Measurements from ENCODE around the gene LAMTOR3. TPM values are rescaled to one million over a fixed set of nuclear protein-coding genes. Genes with fewer than 3 reads are reported as not detected.
A peak's percentile ranks its signal among the peaks of the same experiment; 100 is the strongest.

LAMTOR3 gene
- polyA plus RNA-seq, 5 donors = 63.9 to 102 (median 84.7) TPM

- DNase-seq = no peak
Observed at GRCh38 chr4:99868126-99868596, 26.1 kb downstream of the LAMTOR3 start.

DNA sequence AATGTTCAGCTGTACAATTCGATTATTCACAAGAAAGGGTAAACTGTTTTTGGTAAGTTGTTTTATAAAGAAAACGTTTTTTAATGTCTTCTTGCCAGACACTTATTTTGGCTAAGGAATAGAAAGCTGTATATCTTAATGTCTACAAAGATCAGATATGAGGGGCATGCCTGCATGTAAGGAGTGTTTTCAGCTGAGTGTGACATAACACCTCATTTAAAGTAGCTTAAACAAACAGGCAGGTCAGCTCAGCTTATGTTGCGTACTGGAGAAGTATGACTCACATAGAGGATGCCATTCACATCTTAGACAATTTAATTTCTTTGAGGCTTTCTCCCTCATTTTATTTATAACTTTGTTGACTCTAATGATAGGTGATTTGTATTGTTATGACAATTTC is 30.4 kb downstream of the LAMTOR3 start:
- DNase-seq = peak; percentile 47 to 62

GRCh38 chr4:99861120-99861905 is 32.9 kb downstream of the LAMTOR3 start:
- DNase-seq = no peak

GRCh38 chr4:99860521-99860920 is 33.7 kb downstream of the LAMTOR3 start:
- DNase-seq = no peak

DNA sequence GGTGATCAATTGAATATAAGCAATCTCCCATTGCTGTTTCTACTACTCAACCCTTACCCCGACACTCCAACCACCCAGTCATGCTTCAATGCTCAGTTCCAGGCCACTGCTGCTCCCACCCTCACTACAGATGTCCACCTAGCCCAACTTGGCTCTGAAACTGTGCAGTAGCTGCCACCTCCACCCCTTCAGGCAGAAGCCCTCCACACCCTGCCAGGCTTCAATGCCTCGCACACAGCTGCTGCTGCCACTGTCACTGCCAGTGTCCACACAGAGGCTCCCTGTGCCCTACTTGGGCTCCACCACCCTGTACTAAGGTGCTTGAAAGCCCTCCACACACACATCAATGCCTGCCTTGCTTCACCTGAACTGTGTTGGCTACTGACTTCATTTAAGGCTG is 34.6 kb downstream of the LAMTOR3 start:
- DNase-seq = no peak

DNA sequence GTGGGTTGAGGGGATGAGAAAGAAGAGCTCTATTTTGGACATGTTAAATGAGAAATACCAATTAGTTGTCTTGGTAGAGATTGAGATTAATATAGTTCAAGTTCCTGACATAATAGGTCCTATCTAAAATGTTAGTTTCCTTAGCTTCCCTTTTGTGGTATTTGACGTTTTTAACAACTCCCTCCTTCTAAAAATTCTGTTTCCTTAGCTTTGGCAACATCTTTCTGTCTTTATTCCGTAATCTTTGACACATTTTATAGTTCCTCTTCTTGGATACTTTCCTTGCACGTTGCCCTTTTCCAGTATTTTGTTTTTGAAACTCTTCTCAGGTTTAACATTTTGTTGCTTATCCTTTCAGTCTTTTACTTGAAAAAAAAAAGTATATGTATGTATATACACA is 36.9 kb downstream of the LAMTOR3 start:
- no peak for DNase-seq

- DNase-seq = no peak
Observed at GRCh38 chr4:99856166-99856565, 38.1 kb downstream of the LAMTOR3 start.

DNA sequence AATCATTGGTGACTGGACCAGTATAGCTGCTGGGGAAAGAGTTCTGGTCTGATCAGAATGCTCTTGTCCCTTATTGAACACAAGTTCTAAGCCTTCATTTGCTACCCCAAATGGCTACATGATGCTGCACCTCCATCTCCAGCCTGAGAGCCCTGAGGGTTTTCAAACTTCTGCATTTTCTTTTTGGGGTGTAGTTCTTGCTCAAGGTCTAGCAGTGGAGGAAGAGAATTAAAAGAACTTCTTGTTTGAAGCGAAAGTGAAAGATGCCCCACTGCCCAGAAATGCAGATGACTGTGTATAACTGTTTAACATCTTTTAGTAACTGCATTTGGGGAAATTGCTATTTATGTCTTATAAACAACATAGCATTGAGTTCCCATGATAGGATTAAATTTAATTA is 38.5 kb downstream of the LAMTOR3 start:
- no peak for DNase-seq

GRCh38 chr4:99853999-99854398 is 40.2 kb downstream of the LAMTOR3 start:
- DNase-seq = no peak

GRCh38 chr4:99853190-99853589 is 41.0 kb downstream of the LAMTOR3 start:
- DNase-seq = no peak

DNA sequence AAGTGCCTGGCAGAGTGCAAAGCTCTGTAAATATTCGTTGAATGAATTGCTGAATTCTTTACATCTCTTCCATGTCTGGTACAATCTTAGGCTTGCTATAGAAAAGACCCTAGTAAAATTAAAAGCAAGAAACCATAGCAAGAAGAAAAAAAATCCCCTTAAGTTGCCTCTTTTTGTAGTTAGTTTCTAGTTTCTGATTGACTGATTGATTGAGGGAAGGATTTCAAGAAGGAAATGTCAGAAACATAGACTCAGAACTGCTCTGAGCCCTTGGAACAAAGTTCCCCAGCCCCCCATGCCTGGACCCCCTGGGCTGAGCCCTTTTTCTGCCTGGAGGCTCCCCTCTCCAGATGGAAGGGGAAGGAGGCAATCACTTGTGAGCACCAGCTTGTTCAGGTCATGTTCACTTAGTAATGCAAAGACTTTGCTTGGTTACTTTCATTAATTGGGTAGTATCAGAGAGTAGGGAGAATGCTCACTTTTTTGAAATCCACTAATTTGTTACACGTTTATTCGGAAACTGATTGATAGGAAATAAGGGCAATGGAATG is 42.0 kb downstream of the LAMTOR3 start:
- no peak for DNase-seq

GRCh38 chr4:99848591-99849001 is 45.6 kb downstream of the LAMTOR3 start:
- no peak for DNase-seq

- no peak for DNase-seq
Observed at GRCh38 chr4:99847362-99847976, 46.8 kb downstream of the LAMTOR3 start.

DNA sequence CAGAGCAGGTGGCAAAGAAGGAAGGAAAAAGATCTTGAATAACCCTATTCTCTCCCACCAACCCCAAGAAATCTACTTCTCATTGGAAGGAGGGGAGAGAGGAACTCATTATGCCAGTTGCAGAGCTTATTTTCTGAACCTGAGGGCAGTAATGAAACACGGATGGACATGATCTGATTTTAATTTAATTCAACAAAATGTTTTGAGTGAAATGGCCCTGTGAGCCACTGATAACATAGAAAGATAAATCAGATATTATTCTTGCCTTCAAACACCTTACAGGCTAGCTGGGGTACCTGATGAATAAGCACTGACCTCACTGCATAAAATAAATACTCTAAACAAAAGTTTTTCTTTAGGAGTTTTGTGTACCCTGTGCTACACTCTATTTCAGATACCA is 47.3 kb downstream of the LAMTOR3 start:
- no peak for DNase-seq

- DNase-seq = no peak
Observed at GRCh38 chr4:99845708-99846469, 48.3 kb downstream of the LAMTOR3 start.

DNA sequence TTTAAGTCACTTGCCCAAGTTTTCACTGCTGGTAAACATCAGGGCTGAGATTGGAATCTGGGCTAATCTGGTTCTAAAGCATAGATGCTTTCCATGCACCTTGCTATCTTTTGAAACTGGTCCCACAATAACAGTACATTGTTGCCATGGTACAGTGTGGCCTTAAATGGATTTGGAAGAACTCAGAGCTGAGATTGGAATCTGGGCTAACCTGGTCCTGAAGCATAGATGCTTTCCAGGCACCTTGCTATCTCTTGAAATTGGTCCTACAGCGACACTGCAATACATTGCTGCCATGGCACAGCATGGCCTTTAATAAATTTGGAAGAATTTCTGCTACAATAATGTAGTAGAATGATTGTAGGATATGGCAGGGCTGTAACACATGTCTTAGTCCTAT is 49.0 kb downstream of the LAMTOR3 start:
- no peak for DNase-seq

DNA sequence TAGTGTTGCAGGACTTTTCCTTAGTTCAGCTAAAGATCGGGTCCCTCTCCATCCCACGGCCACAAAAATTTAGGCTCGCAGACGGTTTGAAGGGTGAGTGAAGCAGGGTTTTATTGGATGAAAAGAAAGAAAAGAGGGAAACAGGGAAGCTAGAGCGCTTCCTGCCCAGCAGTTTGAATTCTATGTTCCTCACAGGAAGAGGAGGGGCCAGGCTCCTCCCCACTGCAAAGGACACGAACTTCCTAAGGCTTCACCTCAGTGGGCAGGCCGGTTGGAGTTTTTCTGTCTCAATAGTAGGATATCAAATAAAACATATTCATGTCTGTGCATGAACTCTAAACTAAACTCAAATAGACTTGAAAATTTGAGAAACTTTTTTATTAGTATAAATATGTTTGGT is 50.2 kb downstream of the LAMTOR3 start:
- DNase-seq = no peak

DNA sequence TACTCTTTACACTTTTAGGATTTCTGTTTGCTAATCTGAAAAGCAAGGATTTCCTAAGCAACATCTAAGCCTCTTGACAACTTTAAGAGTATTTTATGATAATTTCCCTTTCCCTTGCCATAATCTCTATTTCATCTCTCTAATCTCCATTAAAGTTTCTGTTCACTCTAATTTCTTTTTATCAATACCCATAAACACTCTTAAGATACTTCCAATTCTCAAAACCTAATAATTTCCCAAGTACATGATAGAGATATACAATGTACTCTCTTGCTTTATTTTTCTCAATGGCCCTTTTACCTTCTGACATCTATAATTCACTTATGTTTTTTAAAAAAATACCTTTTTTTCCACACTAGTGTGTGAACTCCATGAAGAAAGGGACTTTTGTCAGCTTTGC is 50.8 kb downstream of the LAMTOR3 start:
- no peak for DNase-seq

- DNase-seq = no peak
Observed at GRCh38 chr4:99841129-99841528, 53.1 kb downstream of the LAMTOR3 start.

- no peak for DNase-seq
Observed at GRCh38 chr4:99838927-99839326, 55.3 kb downstream of the LAMTOR3 start.

GRCh38 chr4:99835942-99836341 is 58.3 kb downstream of the LAMTOR3 start:
- no peak for DNase-seq

- no peak for DNase-seq
Observed at GRCh38 chr4:99834569-99834968, 59.7 kb downstream of the LAMTOR3 start.

All from right lung (tissue), 5 donors.